ENCODE data around the gene ACSM5. TPM values are rescaled to one million over a fixed set of nuclear protein-coding genes. Genes with fewer than 3 reads are reported as not detected.

ACSM5 gene
- total RNA-seq: not detected in 2 replicates

GRCh38 chr16:20409398-20410120 is at the start of gene ACSM5:
Gene ACSM5, plus strand, starts transcription at chr16:20409534. Its CDS starts 1,951 bp downstream, at chr16:20411485.

GRCh38 chr16:20404637-20405036 is 4.7 kb upstream of the ACSM5 start, which contains the start of gene PDILT:
Gene PDILT, minus strand, starts transcription at chr16:20404737. Its CDS starts 5,437 bp downstream, at chr16:20399300.

GRCh38 chr16:20451364-20451763 is 42.0 kb downstream of the ACSM5 start, which contains the start of gene ACSM2A:
Gene ACSM2A, plus strand, starts transcription at chr16:20451521. Its CDS starts 8,594 bp downstream, at chr16:20460115.

Other genes starting within 250 kb of the ACSM5 start
- not detected in 2 replicates for gene GP2, start 82.0 kb upstream of the ACSM5 start, total RNA-seq
- not detected in 2 replicates for gene UMOD, start 56.8 kb upstream of the ACSM5 start, total RNA-seq
- not detected in 2 replicates for gene PDILT, start 4.8 kb upstream of the ACSM5 start, total RNA-seq
- gene ACSM2A, start 42.0 kb downstream of the ACSM5 start, total RNA-seq: not detected in 2 replicates
- gene ACSM2B, start 166.8 kb downstream of the ACSM5 start, total RNA-seq: not detected in 2 replicates